HG02870 (cell line): ENCODE results near the gene DNAJC1.

Experiments
- ATAC-seq: cut with Tn5 transposase; IDR thresholded peaks from one replicate; pipeline ENCODE4 v1.9.1; 2021; ENCODE audit warnings: mild to moderate bottlenecking, moderate library complexity; ENCODE audit not compliant: unreplicated experiment

Gene DNAJC1

GRCh38 chr10:22010539-22010938, 7.0 kb upstream of the DNAJC1 start:
- no peak for ATAC-seq

- ATAC-seq: no peak
Measured at GRCh38 chr10:22006379-22006884, 2.9 kb upstream of the DNAJC1 start.

GRCh38 chr10:22005763-22006162, 2.2 kb upstream of the DNAJC1 start:
- no peak for ATAC-seq

GRCh38 chr10:22003964-22004281, 393 bp upstream of the DNAJC1 start:
- no peak for ATAC-seq

GRCh38 chr10:22002591-22003176, 846 bp downstream of the DNAJC1 start:
- ATAC-seq: peak; percentile 10

GRCh38 chr10:21995557-21995956, 8.0 kb downstream of the DNAJC1 start:
- ATAC-seq: no peak

GRCh38 chr10:21993360-21994001, 10.0 kb downstream of the DNAJC1 start:
- ATAC-seq: no peak

GRCh38 chr10:21991785-21992184, 11.7 kb downstream of the DNAJC1 start:
- no peak for ATAC-seq

- no peak for ATAC-seq
Measured at GRCh38 chr10:21990449-21990848, 13.1 kb downstream of the DNAJC1 start.

GRCh38 chr10:21989453-21990154, 13.9 kb downstream of the DNAJC1 start:
- ATAC-seq: peak; percentile 93

- no peak for ATAC-seq
Measured at GRCh38 chr10:21985541-21985940, 18.0 kb downstream of the DNAJC1 start.

- ATAC-seq: no peak
Measured at GRCh38 chr10:21981118-21981517, 22.4 kb downstream of the DNAJC1 start.

- no peak for ATAC-seq
Measured at GRCh38 chr10:21980691-21981090, 22.8 kb downstream of the DNAJC1 start.

- ATAC-seq: no peak
Measured at GRCh38 chr10:21978191-21978862, 25.2 kb downstream of the DNAJC1 start.

- ATAC-seq: no peak
Measured at GRCh38 chr10:21976739-21977138, 26.8 kb downstream of the DNAJC1 start.

GRCh38 chr10:21976280-21976679, 27.2 kb downstream of the DNAJC1 start:
- no peak for ATAC-seq

GRCh38 chr10:21975378-21975990, 28.0 kb downstream of the DNAJC1 start:
- no peak for ATAC-seq

GRCh38 chr10:21972584-21972983, 30.9 kb downstream of the DNAJC1 start:
- no peak for ATAC-seq

- ATAC-seq: no peak
Measured at GRCh38 chr10:21969326-21970287, 33.9 kb downstream of the DNAJC1 start.
